ENCODE results near the gene MYBL2.

GRCh38 chr20:43722153-43722505 is 55.2 kb downstream of the MYBL2 start:
- TF ChIP-seq CTCF (conservative IDR thresholded peaks at IDR 0.05): no peak
- TF ChIP-seq ZFX (IDR thresholded peaks at IDR 0.05): no peak

Measured in C4-2B (cell line).